Adrenal gland (tissue), 12 donors: ENCODE data around the gene FEM1A. TPM values are rescaled to one million over a fixed set of nuclear protein-coding genes. Genes with fewer than 3 reads are reported as not detected.
"Not testable (repeated sequence)": the region's sequence is repeated elsewhere in the genome, so short reads cannot be mapped to it uniquely, and the experiment has no call there.

ENCODE experiments used
- DNase-seq, 7 donors: peaks; one replicate each; pipeline ENCODE4 v3.0.0-alpha.2; 2019 to 2020
- H3K27ac ChIP-seq, 5 donors: fragments of 200-600 bp; sonication (generic) in 4 of 5; 1 replicate in 3 of 5; 2 replicates in 2 of 5; pipeline versions ENCODE4 v1.5.1 to v1.8.0; 2016 to 2020; ENCODE audit warnings: mild to moderate bottlenecking in 1 of 5
- H3K27me3 ChIP-seq: fragments of 200-600 bp; 2 replicates; pipeline ENCODE4 v1.8.0; 2021
- H3K36me3 ChIP-seq, 2 donors: fragments of 200-600 bp; replicated peaks in 1 of 2; 1 replicate in 1 of 2; 2 replicates in 1 of 2; pipeline versions ENCODE4 v1.5.1 to v1.8.0; 2018 to 2022
- H3K4me1 ChIP-seq, 2 donors: fragments of 200-600 bp; replicated peaks in 1 of 2; 1 replicate in 1 of 2; 2 replicates in 1 of 2; pipeline versions ENCODE4 v1.5.1 to v1.8.0; 2018 to 2021
- H3K4me3 ChIP-seq, 4 donors: fragments of 200-600 bp; sonication (generic) in 3 of 4; one replicate each; pipeline ENCODE4 v1.5.1; 2016 to 2018
- H3K9me3 ChIP-seq, 3 donors: fragments of 200-600 bp; sonication (generic) in 1 of 3; replicated peaks in 1 of 3; 1 replicate in 2 of 3; 2 replicates in 1 of 3; pipeline versions ENCODE4 v1.5.1 to v1.8.0; 2016 to 2021
- POLR2A ChIP-seq, 2 donors: fragments of 450-650 bp; IDR thresholded peaks; one replicate each; pipeline ENCODE4 v1.6.1; 2017; ENCODE audit warnings: antibody characterized with exemption in 2 of 2, mild to moderate bottlenecking in 2 of 2, moderate library complexity in 1 of 2
- WGBS, 4 donors: extraction: QIAGEN DNeasy Blood & Tissue Kit in 2 of 4; methylation state at CpG; one replicate each; pipeline versions ENCODE4 v1.1.5 to v1.1.7; 2013 to 2017; 5-methylcytosine and 5-hydroxymethylcytosine counted together
- intact Hi-C, 2 donors: fragments of 100-400 bp; cut with DNase I; formaldehyde crosslinking; loops; one replicate each; pipeline versions ENCODE4 v1.14.1 to v1.15.0; 2022 to 2023
- polyA plus RNA-seq, 3 donors: library from polyadenylated mRNA; stranded (reverse); fragments of 200-250 nt in 2 of 3; fragments of 350-450 nt in 1 of 3; fragmentation: Illumina TruSeq in 1 of 3; extraction: RNeasy Lipid Tissue Mini Kit (QIAGEN cat#74804) in 1 of 3; gene quantifications; one replicate each; pipeline ENCODE4 v1.2.3, GENCODE V29; 2013 to 2014
- total RNA-seq, 9 donors: library from RNA; depleted of rRNA in 4 of 9; stranded (reverse); fragments of >200 nt in 4 of 9; fragments of 120-200 nt in 1 of 9; fragmentation: NEBNext Ultra II Directional in 1 of 9; extraction: Animal tissue kit (Norgen Biotek cat#: 25700) in 1 of 9; gene quantifications; one replicate each; pipeline versions ENCODE4 v1.1.0 to v1.2.4, GENCODE V29; 2013 to 2023
- TF ChIP-seq, protein P1 (sequence below), 6 experiments: fragments of 450-650 bp in 4 of 6; fragments of 200-600 bp in 2 of 6; sonication (generic) in 1 of 6; IDR thresholded peaks; 1 replicate in 5 of 6; 2 replicates in 1 of 6; pipeline versions ENCODE4 v1.5.1 to v1.8.0; 2016 to 2021; ENCODE audit warnings: antibody characterized with exemption in 6 of 6, mild to moderate bottlenecking in 2 of 6, moderate library complexity in 1 of 6
- donor health status: healthy with polysubstance abuse.
- donor health status: Bipolar disorder and iron deficiency.
- donor health status: DM: yes; HTN: yes; CAD: no.
- donor health status: DM: no; HTN: no; CAD: no.
- donor health status: DM: no; HTN: no; CAD: no.
- donor health status: DM: yes; HTN: yes; CAD: no.

Gene FEM1A
- total and polyA plus RNA-seq, 12 donors: 3.6 to 25.8 (median 13.3) TPM

GRCh38 chr19:4781801-4782200 lies 9.7 kb upstream of the FEM1A start:
- H3K36me3 ChIP-seq: no peaks in the 10 kb centered on the region
- H3K9me3 ChIP-seq: no peaks in the 10 kb centered on the region
- H3K4me1 ChIP-seq: no peaks in the 10 kb centered on the region
- 52 to 66% (median 60%) methylated on average over 3 of the region's 3 CpGs for WGBS, 4 donors
- intact Hi-C loops: no loop called here
- no peak for DNase-seq
- no peaks in the 10 kb centered on the region for H3K27me3 ChIP-seq
- no peak overlapping the region for H3K27ac ChIP-seq
- TF ChIP-seq, protein P1, sequence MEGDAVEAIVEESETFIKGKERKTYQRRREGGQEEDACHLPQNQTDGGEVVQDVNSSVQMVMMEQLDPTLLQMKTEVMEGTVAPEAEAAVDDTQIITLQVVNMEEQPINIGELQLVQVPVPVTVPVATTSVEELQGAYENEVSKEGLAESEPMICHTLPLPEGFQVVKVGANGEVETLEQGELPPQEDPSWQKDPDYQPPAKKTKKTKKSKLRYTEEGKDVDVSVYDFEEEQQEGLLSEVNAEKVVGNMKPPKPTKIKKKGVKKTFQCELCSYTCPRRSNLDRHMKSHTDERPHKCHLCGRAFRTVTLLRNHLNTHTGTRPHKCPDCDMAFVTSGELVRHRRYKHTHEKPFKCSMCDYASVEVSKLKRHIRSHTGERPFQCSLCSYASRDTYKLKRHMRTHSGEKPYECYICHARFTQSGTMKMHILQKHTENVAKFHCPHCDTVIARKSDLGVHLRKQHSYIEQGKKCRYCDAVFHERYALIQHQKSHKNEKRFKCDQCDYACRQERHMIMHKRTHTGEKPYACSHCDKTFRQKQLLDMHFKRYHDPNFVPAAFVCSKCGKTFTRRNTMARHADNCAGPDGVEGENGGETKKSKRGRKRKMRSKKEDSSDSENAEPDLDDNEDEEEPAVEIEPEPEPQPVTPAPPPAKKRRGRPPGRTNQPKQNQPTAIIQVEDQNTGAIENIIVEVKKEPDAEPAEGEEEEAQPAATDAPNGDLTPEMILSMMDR (IDR thresholded peaks at IDR 0.05): no peak
- TF ChIP-seq POLR2A (IDR thresholded peaks at IDR 0.05): no peak
- H3K4me3 ChIP-seq: no peak overlapping the region

DNA sequence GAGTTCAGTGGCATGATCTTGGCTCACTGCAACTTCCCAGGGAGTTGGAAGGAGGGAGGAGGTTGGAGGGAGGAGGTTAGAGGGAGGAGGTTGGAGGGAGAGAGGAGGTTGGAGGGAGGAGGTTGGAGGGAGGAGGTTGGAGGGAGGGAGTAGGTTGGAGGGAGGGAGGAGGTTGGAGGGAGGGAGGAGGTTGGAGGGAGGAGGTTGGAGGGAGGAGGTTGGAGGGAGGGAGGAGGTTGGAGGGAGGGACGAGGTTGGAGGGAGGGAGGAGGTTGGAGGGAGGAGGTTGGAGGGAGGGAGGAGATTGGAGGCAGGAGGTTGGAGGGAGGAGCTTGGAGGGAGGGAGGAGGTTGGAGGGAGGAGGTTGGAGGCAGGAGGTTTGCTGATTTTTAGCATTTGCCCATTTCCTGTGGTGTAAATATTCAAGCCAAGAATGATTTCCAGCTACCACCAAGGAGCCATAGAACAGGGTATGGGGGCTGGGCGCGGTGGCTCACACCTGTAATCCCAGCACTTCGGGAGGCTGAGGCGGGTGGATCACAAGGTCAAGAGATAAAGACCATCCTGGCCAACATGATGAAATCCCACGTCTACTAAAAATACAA lies 5.0 kb upstream of the FEM1A start:
- H3K9me3 ChIP-seq, H3K27ac ChIP-seq, H3K36me3 ChIP-seq, DNase-seq, H3K4me3 ChIP-seq, H3K4me1 ChIP-seq, H3K27me3 ChIP-seq: not testable (repeated sequence)
- 57 to 74% (median 64%) methylated on average over 5 to 6 of the region's 6 CpGs for WGBS, 4 donors
- intact Hi-C loops: loop anchor here (5.0 kb wide), 1 partner anchor 54 kb away; no protein-coding TSS in a partner anchor

- DNase-seq: peak in 2 of 7 donors; percentile 30 to 44
- Histone ChIP-seq H3K4me1 (peaks cover 12 to 44% of the 10 kb centered on the region in 2 donors), H3K4me3 (peak overlapping the region; percentile 28 to 98 (median 82)), H3K36me3 (peaks cover 0 to 22% of the 10 kb centered on the region in 2 donors), H3K27ac (peak overlapping the region; percentile 85 to 97 (median 92))
- intact Hi-C loops, H3K9me3 ChIP-seq, H3K27me3 ChIP-seq: not testable (repeated sequence)
- whole genome bisulfite sequencing, 4 donors: 8 to 100% (median 9%) methylated on average over 3 to 75 of the region's 75 CpGs; no CpG with 5 or more reads in 1 of the 4 donors
Measured at GRCh38 chr19:4792019-4792865, 708 bp downstream of the FEM1A start.

- Histone ChIP-seq H3K4me3 (peak overlapping the region in 1 of 4 donors; percentile 89), H3K4me1 (peaks cover 12 to 44% of the 10 kb centered on the region in 2 donors), H3K27ac (peak overlapping the region in 1 of 5 donors; percentile 97), H3K36me3 (peaks cover 0 to 22% of the 10 kb centered on the region in 2 donors)
- peak in 2 of 7 donors; percentile 50 to 65 for DNase-seq
- H3K9me3 ChIP-seq, H3K27me3 ChIP-seq, intact Hi-C loops: not testable (repeated sequence)
- WGBS, 4 donors: 77 to 88% (median 81%) methylated on average over 17 to 24 of the region's 24 CpGs
Measured at GRCh38 chr19:4792866-4793195, 1.3 kb downstream of the FEM1A start.

DNA sequence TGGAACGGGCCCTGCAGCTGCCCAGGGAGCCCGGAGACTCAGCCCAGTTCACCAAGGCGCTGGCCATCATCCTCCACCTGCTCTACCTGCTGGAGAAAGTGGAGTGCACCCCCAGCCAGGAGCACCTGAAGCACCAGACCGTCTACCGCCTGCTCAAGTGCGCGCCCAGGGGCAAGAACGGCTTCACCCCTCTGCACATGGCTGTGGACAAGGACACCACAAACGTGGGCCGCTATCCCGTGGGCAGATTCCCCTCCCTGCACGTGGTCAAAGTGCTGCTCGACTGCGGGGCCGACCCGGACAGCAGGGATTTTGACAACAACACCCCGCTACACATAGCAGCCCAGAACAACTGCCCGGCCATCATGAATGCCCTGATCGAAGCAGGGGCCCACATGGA lies 1.7 kb downstream of the FEM1A start:
- intact Hi-C loops, DNase-seq, H3K4me3 ChIP-seq, H3K9me3 ChIP-seq, H3K27me3 ChIP-seq, H3K27ac ChIP-seq: not testable (repeated sequence)
- peaks cover 0 to 22% of the 10 kb centered on the region in 2 donors for H3K36me3 ChIP-seq
- H3K4me1 ChIP-seq: peaks cover 12 to 44% of the 10 kb centered on the region in 2 donors
- 71 to 83% (median 77%) methylated on average over 3 to 19 of the region's 19 CpGs for WGBS, 4 donors

GRCh38 chr19:4794971-4795370 lies 3.4 kb downstream of the FEM1A start:
- 44 to 69% (median 55%) methylated on average over 3 to 11 of the region's 11 CpGs for WGBS, 4 donors
- H3K27ac ChIP-seq: peak overlapping the region in 3 of 5 donors; percentile 60 to 76 (median 73)
- peaks cover 0 to 22% of the 10 kb centered on the region in 2 donors for H3K36me3 ChIP-seq
- peaks cover 12 to 44% of the 10 kb centered on the region in 2 donors for H3K4me1 ChIP-seq
- intact Hi-C loops: no loop called here
- TF ChIP-seq, protein P1 (IDR thresholded peaks at IDR 0.05): no peak
- TF ChIP-seq POLR2A (IDR thresholded peaks at IDR 0.05): no peak
- H3K9me3 ChIP-seq: no peaks in the 10 kb centered on the region
- DNase-seq: no peak
- H3K4me3 ChIP-seq: no peak overlapping the region
- no peaks in the 10 kb centered on the region for H3K27me3 ChIP-seq
